Testis (tissue), 2 donors: ENCODE data around the gene ANKRD36B.
"Not testable (repeated sequence)": the region's sequence is repeated elsewhere in the genome, so short reads cannot be mapped to it uniquely, and the experiment has no call there.

Experiments used
- POLR2A ChIP-seq: fragments of 450-650 bp; IDR thresholded peaks from one replicate; pipeline ENCODE4 v1.6.1; 2017; ENCODE audit warnings: antibody characterized with exemption, mild to moderate bottlenecking, moderate library complexity
- TF ChIP-seq, protein P1 (sequence below), 3 experiments: fragments of 450-650 bp in 2 of 3; fragments of 200-600 bp in 1 of 3; sonication (generic) in 1 of 3; IDR thresholded peaks; one replicate each; pipeline ENCODE4 v1.5.1; 2016 to 2019; ENCODE audit warnings: antibody characterized with exemption in 3 of 3, mild to moderate bottlenecking in 2 of 3, moderate library complexity in 1 of 3

- TF ChIP-seq, protein P1, sequence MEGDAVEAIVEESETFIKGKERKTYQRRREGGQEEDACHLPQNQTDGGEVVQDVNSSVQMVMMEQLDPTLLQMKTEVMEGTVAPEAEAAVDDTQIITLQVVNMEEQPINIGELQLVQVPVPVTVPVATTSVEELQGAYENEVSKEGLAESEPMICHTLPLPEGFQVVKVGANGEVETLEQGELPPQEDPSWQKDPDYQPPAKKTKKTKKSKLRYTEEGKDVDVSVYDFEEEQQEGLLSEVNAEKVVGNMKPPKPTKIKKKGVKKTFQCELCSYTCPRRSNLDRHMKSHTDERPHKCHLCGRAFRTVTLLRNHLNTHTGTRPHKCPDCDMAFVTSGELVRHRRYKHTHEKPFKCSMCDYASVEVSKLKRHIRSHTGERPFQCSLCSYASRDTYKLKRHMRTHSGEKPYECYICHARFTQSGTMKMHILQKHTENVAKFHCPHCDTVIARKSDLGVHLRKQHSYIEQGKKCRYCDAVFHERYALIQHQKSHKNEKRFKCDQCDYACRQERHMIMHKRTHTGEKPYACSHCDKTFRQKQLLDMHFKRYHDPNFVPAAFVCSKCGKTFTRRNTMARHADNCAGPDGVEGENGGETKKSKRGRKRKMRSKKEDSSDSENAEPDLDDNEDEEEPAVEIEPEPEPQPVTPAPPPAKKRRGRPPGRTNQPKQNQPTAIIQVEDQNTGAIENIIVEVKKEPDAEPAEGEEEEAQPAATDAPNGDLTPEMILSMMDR (IDR thresholded peaks at IDR 0.05) = not testable (repeated sequence)
- not testable (repeated sequence) for TF ChIP-seq POLR2A
Measured at GRCh38 chr2:97589598-97590510, at the start of gene ANKRD36B.
